K562 (cell line): ENCODE results near the gene DMD. TPM values are rescaled to one million over a fixed set of nuclear protein-coding genes. Genes with fewer than 3 reads are reported as not detected.

Source experiments
- ATAC-seq: fragments of 200-7000 bp; cut with Tn5 transposase; 3 replicates; pipeline ENCODE4 v1.9.1; 2020; ENCODE audit warnings: moderate library complexity
- BruUV-seq: library from RNA; stranded (reverse); fragments of 400-500 nt; replicated peaks from 2 replicates; lab custom pipeline; 2021; lab: Mats Ljungman, UMichigan
- CTCF ChIA-PET: fragments of 300-600 bp; formaldehyde crosslinking; extraction: SDS; loops from one replicate; lab custom pipeline; 2021; ENCODE audit warnings: low intra/inter-chr PET ratio; lab: Yijun Ruan, JAX
- POLR2A ChIA-PET: fragments of 300-600, 350-650 bp; sonication (Branson Sonifier 250); formaldehyde crosslinking; extraction: SDS; loops from one replicate; lab custom pipeline; 2021; ENCODE audit warnings: antibody characterized with exemption, inconsistent platforms; lab: Yijun Ruan, JAX
- DNase-seq, 4 experiments: peaks; one replicate each; pipeline versions ENCODE4 v3.0.0 to v3.0.0-alpha.2; 2011 to 2018; ENCODE audit warnings: low spot score in 3 of 4, mixed read lengths in 3 of 4; ENCODE audit errors: extremely low read depth in 1 of 4
- FAIRE-seq: peaks from 2 replicates; lab custom pipeline; 2011; peaks lifted over from hg19 to GRCh38; lab: Jason Lieb, UNC
- H2AFZ ChIP-seq: 2 replicates; pipeline ENCODE4 v1.6.0; 2011; ENCODE audit warnings: low read depth, low read length, control low read depth, inconsistent platforms
- H3K27ac ChIP-seq: fragments of 200-600 bp; 3 replicates; pipeline ENCODE4 v1.8.0; 2011; ENCODE audit warnings: low read depth, mild to moderate bottlenecking, control low read depth, inconsistent platforms, low read length, moderate library complexity, mixed read lengths; ENCODE audit errors: extremely low read depth
- H3K27me3 ChIP-seq, 2 experiments: fragments of 300-600 bp in 1 of 2; 2 replicates in 1 of 2; 3 replicates in 1 of 2; pipeline versions ENCODE4 v1.6.0 to v1.8.0; 2011; ENCODE audit warnings: inconsistent platforms in 2 of 2, low read length in 2 of 2, mild to moderate bottlenecking in 1 of 2, mixed read lengths in 1 of 2, moderate library complexity in 1 of 2; ENCODE audit not compliant: control insufficient read depth in 2 of 2, insufficient read depth in 2 of 2
- H3K36me3 ChIP-seq: fragments of 300-600 bp; 3 replicates; pipeline ENCODE4 v1.8.0; 2011; ENCODE audit warnings: mild to moderate bottlenecking, low read length, inconsistent platforms; ENCODE audit not compliant: control insufficient read depth, insufficient read depth
- H3K4me1 ChIP-seq, 2 experiments: fragments of 200-600 bp in 1 of 2; replicated peaks in 1 of 2; 2 replicates in 1 of 2; 3 replicates in 1 of 2; pipeline versions ENCODE4 v1.5.1 to v1.8.0; 2011; ENCODE audit warnings: inconsistent platforms in 2 of 2, low read length in 2 of 2, mild to moderate bottlenecking in 1 of 2, mixed read lengths in 1 of 2, moderate library complexity in 1 of 2; ENCODE audit not compliant: control insufficient read depth in 2 of 2, insufficient read depth in 2 of 2
- H3K4me2 ChIP-seq: 2 replicates; pipeline ENCODE4 v1.6.1; 2011; ENCODE audit warnings: low read length, control low read depth, inconsistent platforms, mixed read lengths; ENCODE audit not compliant: insufficient read depth
- H3K4me3 ChIP-seq: fragments of 200-600 bp; sonication (generic), shearing (Covaris generic); 2 replicates; pipeline ENCODE4 v1.5.1; 2016; ENCODE audit warnings: control low read depth, inconsistent platforms
- H3K79me2 ChIP-seq: fragments of 200-600 bp; 3 replicates; pipeline ENCODE4 v1.8.0; 2011; ENCODE audit warnings: low read length, inconsistent platforms; ENCODE audit not compliant: control insufficient read depth, insufficient read depth
- H3K9ac ChIP-seq, 2 experiments: 2 replicates each; pipeline versions ENCODE4 v1.6.0 to v1.6.1; 2011; ENCODE audit warnings: low read depth in 2 of 2, low read length in 2 of 2, control low read depth in 1 of 2, inconsistent platforms in 1 of 2, mild to moderate bottlenecking in 1 of 2, mixed read lengths in 1 of 2; ENCODE audit not compliant: insufficient read depth in 1 of 2
- H3K9me1 ChIP-seq: one replicate; pipeline ENCODE4 v1.6.0; 2011; ENCODE audit warnings: inconsistent platforms, mild to moderate bottlenecking, low read length, moderate library complexity; ENCODE audit not compliant: control insufficient read depth, insufficient read depth
- H3K9me3 ChIP-seq: replicated peaks from 2 replicates; pipeline ENCODE4 v1.5.1; 2011; ENCODE audit warnings: low read depth, low read length, inconsistent platforms; ENCODE audit not compliant: control insufficient read depth, insufficient read depth
- H4K20me1 ChIP-seq: replicated peaks from 2 replicates; pipeline ENCODE4 v1.6.1; 2011; ENCODE audit warnings: low read length, inconsistent platforms, mixed read lengths; ENCODE audit not compliant: control insufficient read depth, insufficient read depth
- MAFF ChIP-seq: IDR thresholded peaks from 2 replicates; pipeline ENCODE4 v1.6.1; 2012; ENCODE audit warnings: low read length, improper control_type of control experiment
- NFATC3 ChIP-seq: fragments of 450-650 bp; IDR thresholded peaks from 2 replicates; pipeline ENCODE4 v1.6.1; 2017; ENCODE audit warnings: mild to moderate bottlenecking
- POLR2H ChIP-seq: IDR thresholded peaks from 2 replicates; pipeline ENCODE4 v1.6.1; 2016; ENCODE audit warnings: missing genetic modification characterization, low read depth, mild to moderate bottlenecking, control low read depth, missing compliant biosample characterization, moderate library complexity
- PYGO2 ChIP-seq: fragments of 450-650 bp; IDR thresholded peaks from 2 replicates; pipeline ENCODE4 v1.6.1; 2016; ENCODE audit warnings: mild to moderate bottlenecking, missing genetic modification characterization, moderate library complexity, missing compliant biosample characterization
- SIX5 ChIP-seq, 2 experiments: IDR thresholded peaks; 2 replicates each; pipeline ENCODE4 v1.6.1; 2011; ENCODE audit warnings: low read length in 2 of 2, borderline replicate concordance in 1 of 2, low read depth in 1 of 2, mild to moderate bottlenecking in 1 of 2, moderate library complexity in 1 of 2; ENCODE audit not compliant: insufficient read depth in 1 of 2
- TCFL5 ChIP-seq: fragments of 250-450 bp; sonication (Bioruptor Pico); conservative IDR thresholded peaks from 2 replicates; pipeline ENCODE4 v1.6.1; 2021; ENCODE audit warnings: mild to moderate bottlenecking, moderate library complexity, matching md5 sums
- ZBTB9 ChIP-seq: fragments of 450-650 bp; formaldehyde crosslinking; IDR thresholded peaks from 2 replicates; pipeline ENCODE4 v1.4.0; 2020; ENCODE audit warnings: mild to moderate bottlenecking, moderate library complexity
- ZNF75A ChIP-seq: fragments of 450-650 bp; formaldehyde crosslinking; IDR thresholded peaks from 2 replicates; pipeline ENCODE4 v1.4.0; 2020; ENCODE audit warnings: mild to moderate bottlenecking
- WGBS: fragments of 100-300 bp; shearing (Covaris generic); methylation state at CpG from one replicate; pipeline ENCODE4 v1.1.6; 2016; ENCODE audit warnings: low coverage, mixed read lengths; ENCODE audit not compliant: insufficient coverage; ENCODE audit errors: missing lambda C conversion rate; 5-methylcytosine and 5-hydroxymethylcytosine counted together
- in situ Hi-C: fragments of 300-500 bp; cut with MboI; formaldehyde crosslinking; loops from 4 replicates; pipeline ENCODE4 v1.15.0; 2018; ENCODE audit warnings: inconsistent platforms, mixed read lengths
- intact Hi-C: fragments of 100-400 bp; cut with micrococcal nuclease; formaldehyde crosslinking; loops from 2 replicates; pipeline ENCODE4 v1.14.2; 2022
- polyA plus RNA-seq, 8 experiments: library from polyadenylated mRNA; depleted of rRNA in 4 of 8; stranded (reverse) in 5 of 8; unstranded in 3 of 8; fragments of >200 nt; fragmentation: Nextera tagmentation in 2 of 8; fragmentation: Illumina TruSeq in 1 of 8; extraction: Ambion mirVana in 2 of 8; extraction: Trizol in 1 of 8; gene quantifications; 2 replicates each; pipeline versions ENCODE4 v1.2.1 to v1.2.3, GENCODE V29; 2011 to 2014; ENCODE audit warnings: inconsistent platforms in 1 of 8, missing spikeins in 1 of 8
- total RNA-seq, 7 experiments: library from RNA; depleted of rRNA in 6 of 7; stranded (reverse); fragments of >200 nt in 6 of 7; fragmentation: Illumina TruSeq in 2 of 7; extraction: Trizol in 2 of 7; gene quantifications; 2 replicates each; pipeline versions ENCODE4 v1.2.1 to v1.2.3, GENCODE V29; 2011 to 2021; ENCODE audit warnings: low replicate concordance in 1 of 7
- TF ChIP-seq, protein P1 (sequence below): fragments of 250-450 bp; sonication (Bioruptor Pico); IDR thresholded peaks from 2 replicates; pipeline ENCODE4 v1.6.1; 2021; ENCODE audit warnings: mild to moderate bottlenecking

DMD gene
- total and polyA plus RNA-seq, 9 of the 15 experiments (the other 6 are each of a cell fraction or from before 2014, with no cell fraction given) = 3.8 to 20.4 (median 11.4) TPM

- WGBS = 21% methylated on average over 4 of the region's 4 CpGs
- H3K27ac ChIP-seq = no peak overlapping the region
- no peaks in the 10 kb centered on the region for H3K27me3 ChIP-seq
- no peaks in the 10 kb centered on the region for H3K79me2 ChIP-seq
- H2AFZ ChIP-seq = no peak overlapping the region
- H3K36me3 ChIP-seq = no peaks in the 10 kb centered on the region
- no peak overlapping the region for H3K4me2 ChIP-seq
- ChIA-PET CTCF (no interaction called here), POLR2A (no interaction called here)
- in situ Hi-C loops = no loop called here
- BruUV-seq = no TSS peak
- TF ChIP-seq PYGO2 = no peak
- no peak for TF ChIP-seq SIX5 (IDR thresholded peaks at IDR 0.05; ENCODE audit: borderline replicate concordance in 1 of 2, insufficient read depth in 1 of 2, low read depth in 1 of 2, low read length in 2 of 2)
- no peak for TF ChIP-seq MAFF
- no peak for TF ChIP-seq TCFL5
- no peak for TF ChIP-seq ZNF75A (CRISPR knock-in tag)
- TF ChIP-seq POLR2H (tag) = no peak
- no peak for TF ChIP-seq NFATC3
- TF ChIP-seq ZBTB9 (CRISPR knock-in tag) = no peak
- TF ChIP-seq, protein P1, sequence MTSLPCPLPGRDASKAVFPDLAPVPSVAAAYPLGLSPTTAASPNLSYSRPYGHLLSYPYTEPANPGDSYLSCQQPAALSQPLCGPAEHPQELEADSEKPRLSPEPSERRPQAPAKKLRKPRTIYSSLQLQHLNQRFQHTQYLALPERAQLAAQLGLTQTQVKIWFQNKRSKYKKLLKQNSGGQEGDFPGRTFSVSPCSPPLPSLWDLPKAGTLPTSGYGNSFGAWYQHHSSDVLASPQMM (CRISPR knock-in tag) = no peak
- H3K4me3 ChIP-seq = no peak overlapping the region
- ATAC-seq (no peak), DNase-seq (no peak), FAIRE-seq (no peak)
- intact Hi-C loops = no loop called here
- H3K9ac ChIP-seq = no peak overlapping the region
- H4K20me1 ChIP-seq = no peaks in the 10 kb centered on the region
- H3K9me1 ChIP-seq = no peaks in the 10 kb centered on the region
- no peaks in the 10 kb centered on the region for H3K9me3 ChIP-seq
- no peaks in the 10 kb centered on the region; a peak in 1 of 5 replicates for H3K4me1 ChIP-seq
Observed at GRCh38 chrX:31318866-31319265, 1892.5 kb downstream of the DMD start.
